Activated T-helper 2 cell treated with anti-CD3 and anti-CD28 coated beads, Interferon-gamma antibody, Interleukin-2, Interleukin-4, amounts not matched to agents 10 μg/mL and 5 μg/mL and 100 μg/mL, durations not matched to agents 14 hours and 24 hours and 36 hours (primary cell): ENCODE measurements around the gene MYL6B. TPM values are rescaled to one million over a fixed set of nuclear protein-coding genes. Genes with fewer than 3 reads are reported as not detected.

Experiments
- DNase-seq: peaks from one replicate; pipeline ENCODE4 v3.0.0; 2021; ENCODE audit warnings: low spot score
- H3K27ac Mint-ChIP-seq: one replicate; pipeline ENCODE4 v1.8.0; 2021; ENCODE audit warnings: mixed read lengths
- H3K27me3 Mint-ChIP-seq: one replicate; pipeline ENCODE4 v1.8.0; 2021; ENCODE audit warnings: low read depth, mixed read lengths
- H3K36me3 Mint-ChIP-seq: one replicate; pipeline ENCODE4 v1.8.0; 2021; ENCODE audit warnings: low read depth, mixed read lengths
- H3K4me1 Mint-ChIP-seq: one replicate; pipeline ENCODE4 v1.8.0; 2021; ENCODE audit warnings: low read depth, mixed read lengths
- H3K4me3 Mint-ChIP-seq: one replicate; pipeline ENCODE4 v1.8.0; 2021; ENCODE audit warnings: low read depth, mild to moderate bottlenecking, moderate library complexity, mixed read lengths
- H3K9me3 Mint-ChIP-seq: one replicate; pipeline ENCODE4 v1.8.0; 2021; ENCODE audit warnings: mixed read lengths
- intact Hi-C: fragments of 100-400 bp; cut with micrococcal nuclease; formaldehyde crosslinking; loops from one replicate; pipeline ENCODE4 v1.15.1; 2023
- total RNA-seq: library from RNA; stranded (reverse); gene quantifications from 2 replicates; pipeline ENCODE4 v1.2.3, GENCODE V29; 2022

Gene MYL6B
- total RNA-seq, 1 donor from 2014 or later, result 94.3 TPM

- Mint-ChIP-seq H3K4me1 (peaks cover 51% of the 10 kb centered on the region), H3K27me3 (no peaks in the 10 kb centered on the region), H3K9me3 (no peaks in the 10 kb centered on the region), H3K36me3 (peaks cover 41% of the 10 kb centered on the region), H3K27ac (peak overlapping the region; percentile 91), H3K4me3 (peak overlapping the region; percentile 98)
- intact Hi-C loops, result loop anchor here (1.0 to 5.0 kb wide), 3 partner anchors 23 to 510 kb away; partner anchors contain the start of genes PA2G4 and SMARCC2
- no peak for DNase-seq
Observed at GRCh38 chr12:56127485-56127887, 24.9 kb upstream of the MYL6B start.

- peak; percentile 99 for DNase-seq
- Mint-ChIP-seq H3K36me3 (peaks cover 42% of the 10 kb centered on the region), H3K27me3 (no peaks in the 10 kb centered on the region), H3K27ac (peak within 1 kb of the TSS; percentile 91), H3K4me1 (peaks cover 52% of the 10 kb centered on the region), H3K9me3 (no peaks in the 10 kb centered on the region), H3K4me3 (peak within 1 kb of the TSS; percentile 98)
- intact Hi-C loops, result loop anchor here (1.0 to 5.0 kb wide), 3 partner anchors 24 to 509 kb away; partner anchors contain the start of genes PA2G4 and SMARCC2
Observed at GRCh38 chr12:56127888-56128669, 24.3 kb upstream of the MYL6B start, which contains the start of gene ESYT1. Gene ESYT1 (plus strand): TSS chr12:56128267. CDS start chr12:56128320, 53 bp downstream.

- Mint-ChIP-seq H3K27me3 (no peaks in the 10 kb centered on the region), H3K27ac (peak overlapping the region; percentile 91), H3K4me3 (peak overlapping the region; percentile 98), H3K36me3 (peaks cover 47% of the 10 kb centered on the region), H3K9me3 (no peaks in the 10 kb centered on the region), H3K4me1 (peaks cover 54% of the 10 kb centered on the region)
- intact Hi-C loops, result loop anchor here (5.0 kb wide), 1 partner anchor 509 kb away; no protein-coding TSS in a partner anchor
- DNase-seq, result no peak
Observed at GRCh38 chr12:56128670-56129205, 23.6 kb upstream of the MYL6B start.

DNA sequence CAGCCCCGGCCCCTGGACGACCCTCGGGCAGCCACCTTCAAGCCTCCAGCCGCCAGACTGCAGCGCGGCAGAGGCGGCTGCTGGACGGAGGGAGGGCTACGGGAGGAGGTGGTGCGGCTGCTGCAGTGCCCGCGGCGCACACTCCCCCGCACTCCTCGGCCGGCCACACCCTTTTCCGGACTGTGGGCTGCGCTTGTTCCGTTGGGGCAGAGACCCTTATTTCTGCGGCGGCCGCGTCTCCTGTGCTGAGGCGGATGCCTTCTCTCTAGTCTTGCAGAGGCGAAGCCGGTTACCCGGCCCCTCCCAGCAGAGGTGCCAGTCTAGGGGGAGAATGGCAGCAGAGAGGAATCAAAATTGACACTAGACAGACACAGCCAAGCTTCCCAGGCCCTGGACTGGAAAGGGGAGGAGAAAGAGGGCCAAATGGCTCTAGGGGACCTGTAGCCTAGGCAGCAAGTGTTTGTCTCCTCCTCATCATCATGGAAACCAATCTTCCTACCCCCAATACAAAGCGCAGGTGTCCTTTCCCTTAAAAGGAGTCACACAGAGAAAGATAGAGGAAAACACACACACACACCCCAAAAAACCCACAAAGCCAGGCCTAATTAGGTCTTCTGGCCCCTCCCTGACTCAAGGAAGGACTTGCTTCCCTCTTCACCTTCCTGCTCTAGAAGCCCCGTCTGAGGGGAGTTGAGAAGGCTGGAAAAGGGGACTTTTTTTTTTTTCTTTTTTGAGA is 23.0 kb upstream of the MYL6B start:
- intact Hi-C loops, result loop anchor here (5.0 kb wide), 1 partner anchor 508 kb away; no protein-coding TSS in a partner anchor
- H3K4me3 Mint-ChIP-seq, result peak overlapping the region; percentile 98
- peak; percentile 78 for DNase-seq
- H3K27ac Mint-ChIP-seq, result peak overlapping the region; percentile 91
- no peaks in the 10 kb centered on the region for H3K27me3 Mint-ChIP-seq
- peaks cover 50% of the 10 kb centered on the region for H3K4me1 Mint-ChIP-seq
- H3K9me3 Mint-ChIP-seq, result no peaks in the 10 kb centered on the region
- H3K36me3 Mint-ChIP-seq, result peaks cover 47% of the 10 kb centered on the region

DNA sequence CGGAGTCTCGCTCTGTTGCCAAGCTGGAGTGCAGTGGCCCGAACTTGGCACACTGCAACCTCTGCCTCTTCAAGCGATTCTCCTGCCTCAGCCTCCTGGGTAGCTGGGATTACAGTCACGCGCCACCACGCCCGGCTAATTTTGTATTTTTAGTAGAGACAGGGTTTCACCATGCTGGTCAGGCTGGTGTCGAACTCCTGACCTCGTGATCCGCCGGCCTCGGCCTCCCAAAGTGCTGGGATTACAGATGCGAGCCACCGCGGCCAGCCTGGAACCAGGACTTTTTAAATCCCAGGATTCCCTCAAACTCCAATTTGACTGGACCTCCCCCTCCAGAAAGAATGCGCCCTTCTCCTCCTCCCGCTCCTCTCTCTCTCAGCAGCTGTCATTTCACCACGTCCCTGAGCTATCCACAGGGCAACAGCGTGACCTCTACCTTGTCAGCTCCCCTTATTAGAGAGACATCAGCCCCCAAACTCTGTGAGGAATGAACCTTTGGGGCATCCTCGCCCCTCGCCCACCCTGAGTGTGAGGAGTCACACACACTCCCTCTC is 22.4 kb upstream of the MYL6B start:
- no peak for DNase-seq
- no peaks in the 10 kb centered on the region for H3K27me3 Mint-ChIP-seq
- intact Hi-C loops, result loop anchor here (5.0 kb wide), 1 partner anchor 507 kb away; no protein-coding TSS in a partner anchor
- peak overlapping the region; percentile 98 for H3K4me3 Mint-ChIP-seq
- peak overlapping the region; percentile 91 for H3K27ac Mint-ChIP-seq
- H3K9me3 Mint-ChIP-seq, result no peaks in the 10 kb centered on the region
- H3K4me1 Mint-ChIP-seq, result peaks cover 48% of the 10 kb centered on the region
- H3K36me3 Mint-ChIP-seq, result peaks cover 50% of the 10 kb centered on the region

DNA sequence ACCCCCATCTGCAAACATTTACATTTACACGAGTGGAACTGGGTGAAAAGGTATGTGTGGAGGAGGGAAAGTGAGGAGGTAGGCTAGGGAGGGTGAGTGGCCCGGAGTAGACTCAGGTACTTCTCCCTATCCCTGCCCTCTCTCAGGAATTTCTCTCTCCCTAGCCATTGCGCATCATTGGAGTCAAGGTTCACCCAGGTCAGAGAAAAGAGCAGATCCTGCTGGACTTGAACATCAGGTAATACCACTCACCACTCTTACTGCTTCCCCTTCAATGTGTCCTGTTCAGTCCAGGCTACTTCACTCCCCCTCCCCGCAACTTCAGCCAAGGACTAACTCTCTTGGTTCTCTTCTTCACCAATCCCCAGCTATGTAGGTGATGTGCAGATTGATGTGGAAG is 21.5 kb upstream of the MYL6B start:
- Mint-ChIP-seq H3K27ac (peak overlapping the region; percentile 1), H3K36me3 (peaks cover 55% of the 10 kb centered on the region), H3K9me3 (no peaks in the 10 kb centered on the region), H3K4me3 (peak overlapping the region; percentile 98), H3K27me3 (no peaks in the 10 kb centered on the region), H3K4me1 (peaks cover 49% of the 10 kb centered on the region)
- intact Hi-C loops, result no loop called here
- no peak for DNase-seq

DNA sequence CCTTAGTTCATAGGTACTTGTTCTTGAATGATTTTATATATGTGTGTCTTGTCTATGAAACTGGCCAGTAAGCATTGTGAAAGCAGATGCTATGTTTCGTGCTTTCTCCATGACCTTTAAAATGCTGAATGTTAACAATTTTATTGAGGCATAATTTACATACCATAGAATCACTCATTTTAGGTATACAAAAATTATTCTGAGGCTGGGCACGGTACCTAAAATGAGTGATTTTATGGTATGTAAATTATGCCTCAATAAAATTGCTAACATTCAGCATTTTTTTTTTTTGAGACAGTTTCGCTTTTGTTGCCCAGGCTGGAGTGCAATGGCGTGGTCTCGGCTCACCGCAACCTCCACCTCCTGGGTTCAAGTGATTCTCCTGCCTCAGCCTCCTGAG is 17.5 kb upstream of the MYL6B start:
- no peak overlapping the region for H3K4me3 Mint-ChIP-seq
- H3K27me3 Mint-ChIP-seq, result no peaks in the 10 kb centered on the region
- no peak for DNase-seq
- no peak overlapping the region for H3K27ac Mint-ChIP-seq
- H3K4me1 Mint-ChIP-seq, result peaks cover 48% of the 10 kb centered on the region
- peaks cover 88% of the 10 kb centered on the region for H3K36me3 Mint-ChIP-seq
- H3K9me3 Mint-ChIP-seq, result no peaks in the 10 kb centered on the region
- intact Hi-C loops, result no loop called here

DNA sequence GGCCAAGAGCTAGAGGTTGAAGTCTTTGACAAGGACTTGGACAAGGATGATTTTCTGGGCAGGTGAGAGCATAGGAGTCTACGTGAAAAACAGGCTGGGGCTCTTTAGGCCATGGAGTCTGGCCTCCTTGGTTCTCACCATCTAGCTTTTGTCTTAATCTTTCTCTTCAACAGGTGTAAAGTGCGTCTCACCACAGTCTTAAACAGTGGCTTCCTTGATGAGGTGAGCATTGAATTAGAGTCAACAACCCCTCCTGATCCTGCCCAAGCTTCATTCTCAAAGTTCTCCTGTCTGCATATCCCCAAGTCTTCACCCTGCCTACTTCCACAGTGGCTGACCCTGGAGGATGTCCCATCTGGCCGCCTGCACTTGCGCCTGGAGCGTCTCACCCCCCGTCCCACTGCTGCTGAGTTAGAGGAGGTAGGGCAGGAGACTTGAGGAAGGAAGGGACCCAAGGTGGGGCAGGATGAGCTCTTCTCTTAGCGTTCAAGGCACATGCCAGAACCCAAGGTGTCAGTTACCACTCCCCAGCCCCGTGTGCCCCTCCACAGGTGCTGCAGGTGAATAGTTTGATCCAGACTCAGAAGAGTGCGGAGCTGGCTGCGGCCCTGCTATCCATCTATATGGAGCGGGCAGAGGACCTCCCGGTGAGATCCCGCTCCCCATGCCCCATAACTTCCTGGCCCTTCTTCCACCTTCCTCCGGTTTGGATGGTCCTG is 14.4 kb upstream of the MYL6B start:
- intact Hi-C loops, result no loop called here
- DNase-seq, result no peak
- no peaks in the 10 kb centered on the region for H3K27me3 Mint-ChIP-seq
- H3K36me3 Mint-ChIP-seq, result peaks cover 85% of the 10 kb centered on the region
- H3K4me1 Mint-ChIP-seq, result peaks cover 41% of the 10 kb centered on the region
- H3K9me3 Mint-ChIP-seq, result no peaks in the 10 kb centered on the region
- peak overlapping the region; percentile 67 for H3K27ac Mint-ChIP-seq
- H3K4me3 Mint-ChIP-seq, result no peak overlapping the region

DNA sequence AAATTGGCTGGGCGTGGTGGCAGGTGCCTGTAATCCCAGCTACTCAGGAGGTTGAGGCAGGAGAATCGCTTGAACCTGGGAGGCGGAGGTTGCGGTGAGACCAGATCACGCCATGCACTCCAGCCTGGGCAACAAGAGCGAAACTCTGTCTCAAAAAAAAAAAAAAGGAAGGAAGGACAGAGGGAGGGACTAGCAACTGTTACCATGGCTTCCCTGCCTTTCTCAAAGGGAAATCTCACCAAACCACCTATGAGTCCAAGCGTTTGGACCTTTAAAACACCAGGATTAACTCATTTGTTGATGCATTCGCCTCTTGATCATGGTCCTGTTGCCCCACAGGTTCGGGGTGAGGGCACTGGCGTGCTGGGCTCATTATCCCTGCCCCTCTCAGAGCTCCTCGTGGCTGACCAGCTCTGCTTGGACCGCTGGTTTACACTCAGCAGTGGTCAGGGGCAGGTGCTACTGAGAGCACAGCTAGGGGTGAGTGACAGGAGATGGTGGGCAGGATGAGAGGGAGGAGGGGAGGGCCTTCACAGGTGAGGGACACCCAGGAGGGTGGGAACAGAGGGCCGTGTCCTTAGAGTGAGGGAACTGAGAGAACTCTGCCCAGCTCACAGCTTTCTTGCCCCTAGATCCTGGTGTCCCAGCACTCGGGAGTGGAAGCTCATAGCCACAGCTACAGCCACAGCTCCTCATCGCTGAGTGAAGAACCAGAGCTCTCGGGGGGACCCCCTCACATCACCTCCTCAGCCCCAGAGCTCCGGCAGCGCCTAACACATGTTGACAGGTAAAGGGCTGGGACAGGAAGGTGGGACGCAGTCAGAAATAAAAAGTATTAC is 10.2 kb upstream of the MYL6B start:
- intact Hi-C loops, result no loop called here
- no peaks in the 10 kb centered on the region for H3K27me3 Mint-ChIP-seq
- peak overlapping the region; percentile 38 for H3K27ac Mint-ChIP-seq
- no peaks in the 10 kb centered on the region for H3K9me3 Mint-ChIP-seq
- DNase-seq, result no peak
- H3K4me3 Mint-ChIP-seq, result no peak overlapping the region
- peaks cover 30% of the 10 kb centered on the region for H3K4me1 Mint-ChIP-seq
- peaks cover 77% of the 10 kb centered on the region for H3K36me3 Mint-ChIP-seq

DNA sequence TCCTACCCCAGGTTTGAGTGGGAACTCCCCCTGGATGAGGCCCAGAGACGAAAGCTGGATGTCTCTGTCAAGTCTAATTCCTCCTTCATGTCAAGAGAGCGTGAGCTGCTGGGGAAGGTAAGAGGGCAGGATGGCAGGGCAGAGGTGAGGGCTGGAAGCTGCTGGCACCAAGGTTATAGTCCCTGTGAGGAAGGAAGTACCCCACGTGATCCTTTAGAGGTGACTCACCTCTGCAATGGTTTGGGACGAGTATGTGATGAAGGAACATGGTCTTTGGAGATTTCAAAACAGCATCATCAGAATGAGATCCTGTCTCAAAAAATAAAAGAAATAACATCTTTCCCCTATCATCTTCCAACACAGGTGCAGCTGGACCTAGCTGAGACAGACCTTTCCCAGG is 9.2 kb upstream of the MYL6B start:
- H3K9me3 Mint-ChIP-seq, result no peaks in the 10 kb centered on the region
- H3K27ac Mint-ChIP-seq, result peak overlapping the region; percentile 32
- H3K36me3 Mint-ChIP-seq, result peaks cover 67% of the 10 kb centered on the region
- H3K4me3 Mint-ChIP-seq, result no peak overlapping the region
- no peaks in the 10 kb centered on the region for H3K27me3 Mint-ChIP-seq
- intact Hi-C loops, result no loop called here
- no peak for DNase-seq
- peaks cover 22% of the 10 kb centered on the region for H3K4me1 Mint-ChIP-seq

- Mint-ChIP-seq H3K4me3 (no peak overlapping the region), H3K27ac (peak overlapping the region; percentile 55), H3K9me3 (no peaks in the 10 kb centered on the region), H3K4me1 (peaks cover 16% of the 10 kb centered on the region), H3K27me3 (no peaks in the 10 kb centered on the region), H3K36me3 (peaks cover 60% of the 10 kb centered on the region)
- intact Hi-C loops, result no loop called here
- no peak for DNase-seq
Observed at GRCh38 chr12:56143870-56144269, 8.5 kb upstream of the MYL6B start.
